Panc1 (cell line): ENCODE results near the gene BATF2.

Experiments
- POLR2AphosphoS5 ChIP-seq: IDR thresholded peaks from 2 replicates; pipeline ENCODE4 v1.6.1; 2012; ENCODE audit warnings: mild to moderate bottlenecking, low read depth, low read length, moderate library complexity
- TF ChIP-seq, protein P1 (sequence below): fragments of 450-650 bp; IDR thresholded peaks from 2 replicates; pipeline ENCODE4 v1.5.1; 2017; ENCODE audit warnings: mild to moderate bottlenecking

GRCh38 chr11:64970731-64971151, 26.0 kb downstream of the BATF2 start:
- TF ChIP-seq, protein P1, sequence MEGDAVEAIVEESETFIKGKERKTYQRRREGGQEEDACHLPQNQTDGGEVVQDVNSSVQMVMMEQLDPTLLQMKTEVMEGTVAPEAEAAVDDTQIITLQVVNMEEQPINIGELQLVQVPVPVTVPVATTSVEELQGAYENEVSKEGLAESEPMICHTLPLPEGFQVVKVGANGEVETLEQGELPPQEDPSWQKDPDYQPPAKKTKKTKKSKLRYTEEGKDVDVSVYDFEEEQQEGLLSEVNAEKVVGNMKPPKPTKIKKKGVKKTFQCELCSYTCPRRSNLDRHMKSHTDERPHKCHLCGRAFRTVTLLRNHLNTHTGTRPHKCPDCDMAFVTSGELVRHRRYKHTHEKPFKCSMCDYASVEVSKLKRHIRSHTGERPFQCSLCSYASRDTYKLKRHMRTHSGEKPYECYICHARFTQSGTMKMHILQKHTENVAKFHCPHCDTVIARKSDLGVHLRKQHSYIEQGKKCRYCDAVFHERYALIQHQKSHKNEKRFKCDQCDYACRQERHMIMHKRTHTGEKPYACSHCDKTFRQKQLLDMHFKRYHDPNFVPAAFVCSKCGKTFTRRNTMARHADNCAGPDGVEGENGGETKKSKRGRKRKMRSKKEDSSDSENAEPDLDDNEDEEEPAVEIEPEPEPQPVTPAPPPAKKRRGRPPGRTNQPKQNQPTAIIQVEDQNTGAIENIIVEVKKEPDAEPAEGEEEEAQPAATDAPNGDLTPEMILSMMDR = no peak
- no peak for TF ChIP-seq POLR2AphosphoS5
